ENCODE results near the gene RPS21. TPM values are rescaled to one million over a fixed set of nuclear protein-coding genes. Genes with fewer than 3 reads are reported as not detected.

Gene RPS21
- total RNA-seq, 1 donor from 2014 or later = 1,629 TPM

- Mint-ChIP-seq H3K9me3 (no peaks in the 10 kb centered on the region), H3K4me1 (no peaks in the 10 kb centered on the region), H3K27me3 (ENCODE audit: insufficient read depth, low read depth) (peaks cover 6% of the 10 kb centered on the region), H3K27ac (no peak overlapping the region), H3K4me3 (no peak overlapping the region), H3K36me3 (peaks cover 14% of the 10 kb centered on the region)
- Histone ChIP-seq H3K9me3 (ENCODE audit: low read depth) (no peaks in the 10 kb centered on the region), H4K20me1 (ENCODE audit: low read depth) (peaks cover 14% of the 10 kb centered on the region), H3K27ac (no peak overlapping the region), H3K9ac (no peak overlapping the region), H3K4me3 (no peak overlapping the region), H3F3A (ENCODE audit: low read depth) (peaks cover 4% of the 10 kb centered on the region), H3K79me2 (ENCODE audit: low read depth) (peaks cover 2% of the 10 kb centered on the region), H2AFZ (replicated peaks) (no peak overlapping the region), H3K36me3 (no peaks in the 10 kb centered on the region), H3K27me3 (no peaks in the 10 kb centered on the region), H3K4me1 (no peaks in the 10 kb centered on the region), H3K4me2 (no peak overlapping the region)
- no peak for DNase-seq (ENCODE audit: low spot score)
- TF ChIP-seq EZH2phosphoT487 (IDR thresholded peaks at IDR 0.05) (no peak), EZH2 (IDR thresholded peaks at IDR 0.05) (no peak)
- TF ChIP-seq, protein P1, sequence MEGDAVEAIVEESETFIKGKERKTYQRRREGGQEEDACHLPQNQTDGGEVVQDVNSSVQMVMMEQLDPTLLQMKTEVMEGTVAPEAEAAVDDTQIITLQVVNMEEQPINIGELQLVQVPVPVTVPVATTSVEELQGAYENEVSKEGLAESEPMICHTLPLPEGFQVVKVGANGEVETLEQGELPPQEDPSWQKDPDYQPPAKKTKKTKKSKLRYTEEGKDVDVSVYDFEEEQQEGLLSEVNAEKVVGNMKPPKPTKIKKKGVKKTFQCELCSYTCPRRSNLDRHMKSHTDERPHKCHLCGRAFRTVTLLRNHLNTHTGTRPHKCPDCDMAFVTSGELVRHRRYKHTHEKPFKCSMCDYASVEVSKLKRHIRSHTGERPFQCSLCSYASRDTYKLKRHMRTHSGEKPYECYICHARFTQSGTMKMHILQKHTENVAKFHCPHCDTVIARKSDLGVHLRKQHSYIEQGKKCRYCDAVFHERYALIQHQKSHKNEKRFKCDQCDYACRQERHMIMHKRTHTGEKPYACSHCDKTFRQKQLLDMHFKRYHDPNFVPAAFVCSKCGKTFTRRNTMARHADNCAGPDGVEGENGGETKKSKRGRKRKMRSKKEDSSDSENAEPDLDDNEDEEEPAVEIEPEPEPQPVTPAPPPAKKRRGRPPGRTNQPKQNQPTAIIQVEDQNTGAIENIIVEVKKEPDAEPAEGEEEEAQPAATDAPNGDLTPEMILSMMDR (IDR thresholded peaks at IDR 0.05) = no peak
Measured at GRCh38 chr20:62394248-62395245, 7.6 kb downstream of the RPS21 start.

DNA sequence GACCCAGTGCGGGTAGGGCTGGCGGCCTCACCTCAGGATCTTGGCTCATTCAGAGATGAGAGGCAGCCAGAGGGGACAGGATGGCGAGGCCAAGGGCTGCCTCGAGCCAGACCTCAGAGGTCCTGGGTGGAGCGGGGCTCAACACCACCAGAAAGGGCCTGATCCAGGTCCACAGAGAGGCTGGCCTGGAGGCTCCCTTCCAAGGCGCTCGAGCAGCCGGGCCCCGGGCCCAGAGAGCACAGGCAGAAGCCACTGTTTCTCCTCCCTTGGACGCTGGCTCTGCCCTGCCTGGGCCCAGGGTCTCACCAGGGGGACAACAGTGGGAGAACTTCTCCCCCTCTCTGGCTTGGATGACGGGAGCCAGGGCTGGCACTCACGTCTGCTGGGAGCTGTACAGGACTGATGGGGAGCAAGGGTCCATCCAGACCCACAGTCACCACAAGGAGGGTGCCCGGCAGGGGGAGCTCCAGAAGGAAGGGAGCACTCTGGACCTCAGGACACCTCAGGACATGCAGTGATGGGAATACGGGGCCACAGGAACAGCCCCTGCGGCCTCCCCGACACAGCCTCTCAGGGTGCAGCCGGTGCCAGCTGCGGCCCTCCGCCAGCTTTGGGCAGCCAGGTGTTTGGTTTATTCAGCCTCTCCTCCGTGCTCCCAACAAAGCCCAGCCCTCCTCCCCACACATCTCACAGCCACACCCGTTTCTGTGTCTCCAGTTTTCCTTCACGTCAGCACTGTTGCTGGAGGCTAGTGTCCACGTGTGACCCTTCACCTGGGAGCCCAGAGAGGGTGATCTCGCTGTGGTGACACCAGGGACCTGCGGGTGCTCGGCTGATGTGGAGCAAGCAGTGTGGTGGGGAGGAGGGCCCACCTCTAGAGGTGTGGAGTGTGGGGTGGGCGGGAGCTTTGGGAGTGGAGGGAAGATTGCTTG, 8.7 kb downstream of the RPS21 start:
- Mint-ChIP-seq H3K9me3 (no peaks in the 10 kb centered on the region), H3K36me3 (peaks cover 13% of the 10 kb centered on the region), H3K27me3 (ENCODE audit: insufficient read depth, low read depth) (peaks cover 2% of the 10 kb centered on the region), H3K4me3 (no peak overlapping the region), H3K27ac (no peak overlapping the region), H3K4me1 (no peaks in the 10 kb centered on the region)
- H3K4me2 ChIP-seq = no peak overlapping the region
- H3K9me3 ChIP-seq (ENCODE audit: low read depth) = no peaks in the 10 kb centered on the region
- no peak overlapping the region for H3K4me3 ChIP-seq
- no peak overlapping the region for H2AFZ ChIP-seq (replicated peaks)
- no peak overlapping the region for H3K27ac ChIP-seq
- H3K9ac ChIP-seq = no peak overlapping the region
- H3K4me1 ChIP-seq = no peaks in the 10 kb centered on the region
- H3F3A ChIP-seq (ENCODE audit: low read depth) = peaks cover under 1% of the 10 kb centered on the region
- H3K27me3 ChIP-seq = no peaks in the 10 kb centered on the region
- peaks cover 10% of the 10 kb centered on the region for H4K20me1 ChIP-seq (ENCODE audit: low read depth)
- no peak for DNase-seq (ENCODE audit: low spot score)
- no peaks in the 10 kb centered on the region for H3K79me2 ChIP-seq (ENCODE audit: low read depth)
- TF ChIP-seq, protein P1 (IDR thresholded peaks at IDR 0.05) = no peak
- no peak for TF ChIP-seq EZH2phosphoT487 (IDR thresholded peaks at IDR 0.05)
- TF ChIP-seq EZH2 (IDR thresholded peaks at IDR 0.05) = no peak
- H3K36me3 ChIP-seq = no peaks in the 10 kb centered on the region

GRCh38 chr20:62396367-62397239, 9.7 kb downstream of the RPS21 start:
- H3K27me3 ChIP-seq = no peaks in the 10 kb centered on the region
- H3K4me2 ChIP-seq = no peak overlapping the region
- Mint-ChIP-seq H3K27me3 (ENCODE audit: insufficient read depth, low read depth) (no peaks in the 10 kb centered on the region), H3K9me3 (no peaks in the 10 kb centered on the region), H3K4me3 (no peak overlapping the region), H3K27ac (no peak overlapping the region), H3K36me3 (peaks cover 15% of the 10 kb centered on the region), H3K4me1 (no peaks in the 10 kb centered on the region)
- peaks cover 6% of the 10 kb centered on the region for H4K20me1 ChIP-seq (ENCODE audit: low read depth)
- no peaks in the 10 kb centered on the region for H3K79me2 ChIP-seq (ENCODE audit: low read depth)
- no peaks in the 10 kb centered on the region for H3F3A ChIP-seq (ENCODE audit: low read depth)
- TF ChIP-seq EZH2phosphoT487 (IDR thresholded peaks at IDR 0.05) (no peak), EZH2 (IDR thresholded peaks at IDR 0.05) (no peak)
- TF ChIP-seq, protein P1 (IDR thresholded peaks at IDR 0.05) = no peak
- no peaks in the 10 kb centered on the region for H3K9me3 ChIP-seq (ENCODE audit: low read depth)
- no peak overlapping the region for H3K9ac ChIP-seq
- DNase-seq (ENCODE audit: low spot score) = no peak
- H2AFZ ChIP-seq (replicated peaks) = no peak overlapping the region
- H3K4me1 ChIP-seq = no peaks in the 10 kb centered on the region
- no peak overlapping the region for H3K4me3 ChIP-seq
- no peaks in the 10 kb centered on the region for H3K36me3 ChIP-seq
- H3K27ac ChIP-seq = no peak overlapping the region
